B cell (primary cell): ENCODE data around the gene PXMP2. TPM values are rescaled to one million over a fixed set of nuclear protein-coding genes. Genes with fewer than 3 reads are reported as not detected.

Experiments used
- ATAC-seq: fragments of 200-7000 bp; cut with Tn5 transposase; one replicate; pipeline ENCODE4 v1.10.0; 2021; ENCODE audit warnings: low read depth, mild to moderate bottlenecking, moderate number of reproducible peaks, moderate library complexity
- CTCF ChIA-PET: fragments of 350-600 bp; sonication (Branson Sonifier 250); formaldehyde crosslinking; loops from one replicate; lab custom pipeline; 2021; ENCODE audit warnings: antibody characterized with exemption, inconsistent platforms; lab: Charles Lee
- POLR2A ChIA-PET: fragments of 350-600 bp; sonication (Branson Sonifier 250); formaldehyde crosslinking; loops from one replicate; lab custom pipeline; 2021; ENCODE audit warnings: antibody characterized with exemption; lab: Charles Lee
- DNase-seq: peaks from one replicate; pipeline ENCODE4 v3.0.0; 2013
- H2AFZ ChIP-seq: 2 replicates; pipeline ENCODE4 v1.6.1; 2012; ENCODE audit warnings: mild to moderate bottlenecking, low read depth, low read length; ENCODE audit not compliant: insufficient read depth, poor library complexity, severe bottlenecking
- H3K27ac ChIP-seq, 2 donors: 1 replicate in 1 of 2; 2 replicates in 1 of 2; pipeline ENCODE4 v1.5.1; 2012 to 2013; ENCODE audit warnings: low read length in 2 of 2, mild to moderate bottlenecking in 2 of 2, moderate library complexity in 1 of 2
- H3K27me3 ChIP-seq, 4 experiments: fragments of 200-600 bp in 1 of 4; sonication (generic) in 1 of 4; replicated peaks in 1 of 4; 1 replicate in 2 of 4; 2 replicates in 2 of 4; pipeline versions ENCODE4 v1.6.1 to v1.7.0; 2013 to 2016; ENCODE audit warnings: low read length in 3 of 4, mild to moderate bottlenecking in 2 of 4, mixed read lengths in 1 of 4, moderate library complexity in 1 of 4; ENCODE audit not compliant: insufficient read depth in 4 of 4, control insufficient read depth in 3 of 4; ENCODE audit errors: control extremely low read depth in 1 of 4
- H3K36me3 ChIP-seq, 2 experiments: replicated peaks in 1 of 2; 1 replicate in 1 of 2; 2 replicates in 1 of 2; pipeline versions ENCODE4 v1.6.1 to v1.7.1; 2013; ENCODE audit warnings: low read length in 1 of 2; ENCODE audit not compliant: insufficient read depth in 2 of 2, control insufficient read depth in 1 of 2; ENCODE audit errors: control extremely low read depth in 1 of 2, extremely low read depth in 1 of 2
- H3K4me1 ChIP-seq, 2 donors: fragments of 200-600 bp in 1 of 2; sonication (generic) in 1 of 2; 1 replicate in 1 of 2; 2 replicates in 1 of 2; pipeline versions ENCODE4 v1.5.1 to v1.6.1; 2013 to 2017; ENCODE audit warnings: low read length in 2 of 2; ENCODE audit not compliant: control insufficient read depth in 2 of 2, insufficient read depth in 2 of 2
- H3K4me2 ChIP-seq: replicated peaks from 2 replicates; pipeline ENCODE3; 2012; ENCODE audit warnings: mild to moderate bottlenecking, low read depth, low read length; ENCODE audit not compliant: poor library complexity, severe bottlenecking
- H3K4me3 ChIP-seq, 5 experiments: fragments of 200-600 bp in 1 of 5; sonication (generic) in 1 of 5; 1 replicate in 3 of 5; 2 replicates in 2 of 5; pipeline versions ENCODE4 v1.5.1 to v1.7.0; 2011 to 2016; ENCODE audit warnings: low read length in 4 of 5, mild to moderate bottlenecking in 4 of 5, low read depth in 2 of 5, control low read depth in 1 of 5, moderate library complexity in 1 of 5; ENCODE audit not compliant: insufficient read depth in 1 of 5; ENCODE audit errors: control extremely low read depth in 1 of 5, extremely low read depth in 1 of 5
- H3K79me2 ChIP-seq: fragments of 200-600 bp; sonication (generic); one replicate; pipeline ENCODE4 v1.6.0; 2016; ENCODE audit warnings: low read length; ENCODE audit not compliant: control insufficient read depth, insufficient read depth
- H3K9ac ChIP-seq: fragments of 200-600 bp; sonication (generic); 2 replicates; pipeline ENCODE4 v1.6.1; 2017; ENCODE audit warnings: mild to moderate bottlenecking, low read length, moderate library complexity
- H3K9me3 ChIP-seq, 3 donors: one replicate each; pipeline versions ENCODE4 v1.6.1 to v1.7.1; 2013; ENCODE audit warnings: low read length in 2 of 3; ENCODE audit not compliant: control insufficient read depth in 2 of 3, insufficient read depth in 1 of 3; ENCODE audit errors: control extremely low read depth in 1 of 3
- H4K20me1 ChIP-seq: 2 replicates; pipeline ENCODE4 v1.6.0; 2012; ENCODE audit warnings: mild to moderate bottlenecking, low read length; ENCODE audit not compliant: insufficient read depth, control insufficient read depth, poor library complexity, severe bottlenecking
- H3K27ac Mint-ChIP-seq: one replicate; pipeline ENCODE4 v1.8.0; 2021; ENCODE audit warnings: mixed read lengths
- H3K27me3 Mint-ChIP-seq: one replicate; pipeline ENCODE4 v1.8.0; 2021; ENCODE audit warnings: mixed read lengths
- H3K4me1 Mint-ChIP-seq: one replicate; pipeline ENCODE4 v1.8.0; 2021; ENCODE audit warnings: mixed read lengths
- H3K4me3 Mint-ChIP-seq: one replicate; pipeline ENCODE4 v1.8.0; 2021; ENCODE audit warnings: mixed read lengths
- H3K9me3 Mint-ChIP-seq: one replicate; pipeline ENCODE4 v1.8.0; 2022; ENCODE audit warnings: mixed read lengths; ENCODE audit not compliant: insufficient read depth
- EZH2 ChIP-seq: IDR thresholded peaks from 2 replicates; pipeline ENCODE4 v1.6.1; 2012; ENCODE audit warnings: borderline replicate concordance, low read depth, mild to moderate bottlenecking, moderate library complexity, low read length; ENCODE audit not compliant: insufficient read depth, poor library complexity, severe bottlenecking
- WGBS: methylation state at CpG from one replicate; pipeline ENCODE4 v1.1.5; 2013; ENCODE audit warnings: missing lambda C conversion rate; ENCODE audit not compliant: insufficient coverage; 5-methylcytosine and 5-hydroxymethylcytosine counted together
- intact Hi-C: fragments of 100-400 bp; cut with micrococcal nuclease; formaldehyde crosslinking; loops from one replicate; pipeline ENCODE4 v1.10.0; 2022
- polyA plus RNA-seq: library from polyadenylated mRNA; depleted of rRNA; stranded (reverse); fragments of >200 nt; gene quantifications from 2 replicates; pipeline ENCODE4 v1.2.3, GENCODE V29; 2012
- total RNA-seq, 2 donors: library from RNA; stranded (reverse); fragments of 120-200 nt in 1 of 2; gene quantifications; 1 replicate in 1 of 2; 2 replicates in 1 of 2; pipeline versions ENCODE4 v1.2.3 to v1.2.4, GENCODE V29; 2013 to 2022
- TF ChIP-seq, protein P1 (sequence below): fragments of 200-600 bp; IDR thresholded peaks from one replicate; pipeline ENCODE4 v1.8.0; 2022; ENCODE audit warnings: antibody characterized with exemption, mild to moderate bottlenecking

Gene PXMP2
- total and polyA plus RNA-seq, 2 donors (not counting 1 experiment from before 2014, with no cell fraction given) = 4.3 to 10.2 TPM

DNA sequence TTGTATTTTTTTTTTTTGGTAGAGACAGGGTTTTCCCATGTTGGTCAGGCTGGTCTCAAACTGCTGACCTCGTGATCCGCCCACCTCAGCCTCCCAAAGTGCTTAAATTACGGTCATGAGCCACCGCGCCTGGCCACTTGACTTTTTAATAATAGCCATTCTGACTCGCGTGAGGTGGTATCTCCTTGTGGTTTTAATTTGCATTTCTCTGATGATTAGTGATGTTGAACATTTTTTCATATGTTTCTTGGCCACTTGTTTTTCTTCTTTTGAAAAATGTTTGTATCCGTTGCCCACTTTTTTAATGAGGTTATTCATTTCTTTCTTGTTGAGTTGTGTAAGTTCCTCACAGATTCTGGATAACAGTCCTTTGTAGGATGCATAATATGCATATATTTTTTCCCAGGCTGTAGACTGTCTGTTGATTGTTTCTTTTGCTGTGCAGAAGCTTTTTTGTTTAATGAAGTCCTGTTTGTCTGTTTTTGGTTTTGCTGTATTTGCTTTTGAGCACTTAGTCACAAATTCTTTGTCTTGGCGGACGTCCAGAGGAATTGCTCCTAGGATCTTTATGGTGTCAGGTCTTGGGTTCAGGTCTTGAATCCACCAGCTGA lies 12.9 kb downstream of the PXMP2 start:
- no peaks in the 10 kb centered on the region for H4K20me1 ChIP-seq
- H2AFZ ChIP-seq = no peak overlapping the region
- H3K9me3 ChIP-seq = peaks cover 0 to 4% (median 0%) of the 10 kb centered on the region in 3 donors
- Mint-ChIP-seq H3K27ac (peak overlapping the region; percentile 0), H3K4me1 (peaks cover 19% of the 10 kb centered on the region), H3K4me3 (peak overlapping the region; percentile 35), H3K27me3 (no peaks in the 10 kb centered on the region), H3K9me3 (peaks cover 4% of the 10 kb centered on the region)
- H3K79me2 ChIP-seq = peaks cover 2% of the 10 kb centered on the region
- POLR2A ChIA-PET = no interaction called here
- H3K36me3 ChIP-seq = peaks cover 0 to 8% of the 10 kb centered on the region in 2 experiments
- H3K4me2 ChIP-seq = peak overlapping the region; percentile 34
- CTCF ChIA-PET = no interaction called here
- DNase-seq (peak; percentile 35), ATAC-seq (peak; percentile 24)
- peaks cover 6 to 11% of the 10 kb centered on the region in 2 donors for H3K4me1 ChIP-seq
- H3K27ac ChIP-seq = no peak overlapping the region
- no peak overlapping the region for H3K9ac ChIP-seq
- TF ChIP-seq, protein P1, sequence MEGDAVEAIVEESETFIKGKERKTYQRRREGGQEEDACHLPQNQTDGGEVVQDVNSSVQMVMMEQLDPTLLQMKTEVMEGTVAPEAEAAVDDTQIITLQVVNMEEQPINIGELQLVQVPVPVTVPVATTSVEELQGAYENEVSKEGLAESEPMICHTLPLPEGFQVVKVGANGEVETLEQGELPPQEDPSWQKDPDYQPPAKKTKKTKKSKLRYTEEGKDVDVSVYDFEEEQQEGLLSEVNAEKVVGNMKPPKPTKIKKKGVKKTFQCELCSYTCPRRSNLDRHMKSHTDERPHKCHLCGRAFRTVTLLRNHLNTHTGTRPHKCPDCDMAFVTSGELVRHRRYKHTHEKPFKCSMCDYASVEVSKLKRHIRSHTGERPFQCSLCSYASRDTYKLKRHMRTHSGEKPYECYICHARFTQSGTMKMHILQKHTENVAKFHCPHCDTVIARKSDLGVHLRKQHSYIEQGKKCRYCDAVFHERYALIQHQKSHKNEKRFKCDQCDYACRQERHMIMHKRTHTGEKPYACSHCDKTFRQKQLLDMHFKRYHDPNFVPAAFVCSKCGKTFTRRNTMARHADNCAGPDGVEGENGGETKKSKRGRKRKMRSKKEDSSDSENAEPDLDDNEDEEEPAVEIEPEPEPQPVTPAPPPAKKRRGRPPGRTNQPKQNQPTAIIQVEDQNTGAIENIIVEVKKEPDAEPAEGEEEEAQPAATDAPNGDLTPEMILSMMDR = no peak
- TF ChIP-seq EZH2 = no peak
- no peak overlapping the region for H3K4me3 ChIP-seq
- H3K27me3 ChIP-seq = no peaks in the 10 kb centered on the region
- 67% methylated on average over 3 of the region's 10 CpGs for WGBS
- intact Hi-C loops = no loop called here

DNA sequence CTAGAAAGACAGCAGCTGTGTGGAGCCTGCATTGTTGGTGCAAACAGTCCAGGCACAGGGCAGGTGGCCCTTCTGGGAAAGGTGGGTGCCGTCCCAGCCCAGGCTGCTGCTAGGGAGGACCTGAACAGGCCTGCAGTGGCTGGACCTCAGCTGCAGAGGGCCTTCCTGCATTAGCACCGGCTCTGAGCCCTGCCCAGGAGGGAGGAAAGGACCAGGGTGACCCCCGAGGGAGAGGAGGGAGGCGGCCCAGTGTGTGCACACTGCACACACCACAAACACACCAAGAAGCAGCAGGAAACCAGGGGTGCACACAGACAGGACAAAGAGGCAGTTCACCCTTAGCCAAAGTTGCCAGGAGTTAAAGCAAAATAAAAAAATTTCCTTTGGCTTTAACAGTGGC lies 15.3 kb downstream of the PXMP2 start:
- H3K27ac Mint-ChIP-seq = no peak overlapping the region
- WGBS = 92% methylated on average over 2 of the region's 4 CpGs
- TF ChIP-seq, protein P1 = no peak
- TF ChIP-seq EZH2 = no peak

More for the DNA sequence above, 15.3 kb downstream of the PXMP2 start:
- intact Hi-C loops = no loop called here
- Histone ChIP-seq H3K9ac (no peak overlapping the region), H2AFZ (no peak overlapping the region), H3K79me2 (peaks cover 2% of the 10 kb centered on the region), H3K4me3 (no peak overlapping the region), H3K36me3 (peaks cover 3 to 8% of the 10 kb centered on the region in 2 experiments), H3K4me2 (no peak overlapping the region), H3K4me1 (peaks cover 6 to 11% of the 10 kb centered on the region in 2 donors), H3K9me3 (peaks cover 0 to 22% (median 5%) of the 10 kb centered on the region in 3 donors), H4K20me1 (no peaks in the 10 kb centered on the region), H3K27me3 (no peaks in the 10 kb centered on the region), H3K27ac (no peak overlapping the region)
- peaks cover 22% of the 10 kb centered on the region for H3K4me1 Mint-ChIP-seq
- DNase-seq = no peak
- ChIA-PET CTCF (no interaction called here), POLR2A (no interaction called here)
- no peak for ATAC-seq
- H3K27me3 Mint-ChIP-seq = no peaks in the 10 kb centered on the region
- H3K4me3 Mint-ChIP-seq = no peak overlapping the region
- peaks cover 7% of the 10 kb centered on the region for H3K9me3 Mint-ChIP-seq
